ENCODE results near the gene MYO18A.
"Not testable (repeated sequence)": the region's sequence is repeated elsewhere in the genome, so short reads cannot be mapped to it uniquely, and the experiment has no call there.

The MYO18A gene

GRCh38 chr17:29180034-29180787 is at the start of gene MYO18A:
Gene MYO18A (minus strand): TSS chr17:29180398. CDS start chr17:29166940, 13,458 bp downstream.
- peak; percentile 78 for DNase-seq (ENCODE audit: low spot score)
- Mint-ChIP-seq H3K27me3 (ENCODE audit: low read depth) (peaks cover 13% of the 10 kb centered on the region), H3K27ac (no peak within 1 kb of the TSS), H3K4me1 (ENCODE audit: low read depth) (peaks cover 26% of the 10 kb centered on the region), H3K4me3 (peak within 1 kb of the TSS; percentile 56), H3K36me3 (ENCODE audit: low read depth) (no peaks in the 10 kb centered on the region), H3K9me3 (no peaks in the 10 kb centered on the region)

- Mint-ChIP-seq H3K4me1 (ENCODE audit: low read depth) (no peaks in the 10 kb centered on the region), H3K27ac (peak overlapping the region; percentile 4), H3K36me3 (ENCODE audit: low read depth) (no peaks in the 10 kb centered on the region), H3K4me3 (no peak overlapping the region), H3K9me3 (no peaks in the 10 kb centered on the region), H3K27me3 (ENCODE audit: low read depth) (peaks cover 5% of the 10 kb centered on the region)
- no peak for DNase-seq (ENCODE audit: low spot score)
Measured at GRCh38 chr17:29225396-29225795, 45.2 kb upstream of the MYO18A start.

- H3K4me1 Mint-ChIP-seq (ENCODE audit: low read depth); DNase-seq (ENCODE audit: low spot score); H3K36me3 Mint-ChIP-seq (ENCODE audit: low read depth); H3K27ac Mint-ChIP-seq; H3K4me3 Mint-ChIP-seq; H3K9me3 Mint-ChIP-seq; H3K27me3 Mint-ChIP-seq (ENCODE audit: low read depth): not testable (repeated sequence)
Measured at GRCh38 chr17:29221338-29221737, 41.1 kb upstream of the MYO18A start.

- Mint-ChIP-seq H3K4me1 (ENCODE audit: low read depth) (peaks cover 8% of the 10 kb centered on the region), H3K27me3 (ENCODE audit: low read depth) (no peaks in the 10 kb centered on the region), H3K9me3 (no peaks in the 10 kb centered on the region), H3K27ac (no peak overlapping the region), H3K36me3 (ENCODE audit: low read depth) (no peaks in the 10 kb centered on the region), H3K4me3 (no peak overlapping the region)
- peak; percentile 63 for DNase-seq (ENCODE audit: low spot score)
Measured at GRCh38 chr17:29219378-29220047, 39.3 kb upstream of the MYO18A start.

GRCh38 chr17:29216856-29217255 is 36.7 kb upstream of the MYO18A start:
- no peaks in the 10 kb centered on the region for H3K27me3 Mint-ChIP-seq (ENCODE audit: low read depth)
- no peak for DNase-seq (ENCODE audit: low spot score)
- H3K4me3 Mint-ChIP-seq = no peak overlapping the region
- peaks cover 8% of the 10 kb centered on the region for H3K4me1 Mint-ChIP-seq (ENCODE audit: low read depth)
- H3K36me3 Mint-ChIP-seq (ENCODE audit: low read depth) = no peaks in the 10 kb centered on the region
- H3K27ac Mint-ChIP-seq = no peak overlapping the region
- H3K9me3 Mint-ChIP-seq = no peaks in the 10 kb centered on the region

GRCh38 chr17:29216181-29216580 is 36.0 kb upstream of the MYO18A start:
- Mint-ChIP-seq H3K27ac (no peak overlapping the region), H3K4me1 (ENCODE audit: low read depth) (peaks cover 8% of the 10 kb centered on the region), H3K4me3 (no peak overlapping the region), H3K9me3 (no peaks in the 10 kb centered on the region), H3K27me3 (ENCODE audit: low read depth) (no peaks in the 10 kb centered on the region), H3K36me3 (ENCODE audit: low read depth) (no peaks in the 10 kb centered on the region)
- no peak for DNase-seq (ENCODE audit: low spot score)

- Mint-ChIP-seq H3K27me3 (ENCODE audit: low read depth) (no peaks in the 10 kb centered on the region), H3K9me3 (no peaks in the 10 kb centered on the region), H3K27ac (no peak overlapping the region), H3K4me1 (ENCODE audit: low read depth) (peaks cover 8% of the 10 kb centered on the region), H3K36me3 (ENCODE audit: low read depth) (no peaks in the 10 kb centered on the region), H3K4me3 (no peak overlapping the region)
- no peak for DNase-seq (ENCODE audit: low spot score)
Measured at GRCh38 chr17:29215717-29216116, 35.5 kb upstream of the MYO18A start.

GRCh38 chr17:29215174-29215573 is 35.0 kb upstream of the MYO18A start:
- Mint-ChIP-seq H3K27ac (no peak overlapping the region), H3K4me3 (no peak overlapping the region), H3K4me1 (ENCODE audit: low read depth) (peaks cover 8% of the 10 kb centered on the region), H3K36me3 (ENCODE audit: low read depth) (no peaks in the 10 kb centered on the region), H3K9me3 (no peaks in the 10 kb centered on the region), H3K27me3 (ENCODE audit: low read depth) (no peaks in the 10 kb centered on the region)
- DNase-seq (ENCODE audit: low spot score) = no peak

GRCh38 chr17:29214215-29215146 is 34.3 kb upstream of the MYO18A start:
- H3K4me1 Mint-ChIP-seq (ENCODE audit: low read depth) = peaks cover 5% of the 10 kb centered on the region
- H3K36me3 Mint-ChIP-seq (ENCODE audit: low read depth) = no peaks in the 10 kb centered on the region
- no peaks in the 10 kb centered on the region for H3K9me3 Mint-ChIP-seq
- DNase-seq (ENCODE audit: low spot score) = no peak
- no peak overlapping the region for H3K4me3 Mint-ChIP-seq
- H3K27me3 Mint-ChIP-seq (ENCODE audit: low read depth) = no peaks in the 10 kb centered on the region
- no peak overlapping the region for H3K27ac Mint-ChIP-seq

- Mint-ChIP-seq H3K4me3 (no peak overlapping the region), H3K27me3 (ENCODE audit: low read depth) (peaks cover 5% of the 10 kb centered on the region), H3K36me3 (ENCODE audit: low read depth) (no peaks in the 10 kb centered on the region), H3K4me1 (ENCODE audit: low read depth) (no peaks in the 10 kb centered on the region), H3K9me3 (no peaks in the 10 kb centered on the region), H3K27ac (no peak overlapping the region)
- DNase-seq (ENCODE audit: low spot score) = no peak
Measured at GRCh38 chr17:29212681-29213121, 32.5 kb upstream of the MYO18A start.

- no peak overlapping the region for H3K4me3 Mint-ChIP-seq
- no peaks in the 10 kb centered on the region for H3K36me3 Mint-ChIP-seq (ENCODE audit: low read depth)
- no peaks in the 10 kb centered on the region for H3K9me3 Mint-ChIP-seq
- peaks cover 7% of the 10 kb centered on the region for H3K27me3 Mint-ChIP-seq (ENCODE audit: low read depth)
- no peaks in the 10 kb centered on the region for H3K4me1 Mint-ChIP-seq (ENCODE audit: low read depth)
- H3K27ac Mint-ChIP-seq = no peak overlapping the region
- DNase-seq (ENCODE audit: low spot score) = no peak
Measured at GRCh38 chr17:29212094-29212631, 32.0 kb upstream of the MYO18A start.

GRCh38 chr17:29210879-29211278 is 30.7 kb upstream of the MYO18A start:
- H3K4me1 Mint-ChIP-seq (ENCODE audit: low read depth) = no peaks in the 10 kb centered on the region
- no peak for DNase-seq (ENCODE audit: low spot score)
- peaks cover 7% of the 10 kb centered on the region for H3K27me3 Mint-ChIP-seq (ENCODE audit: low read depth)
- H3K9me3 Mint-ChIP-seq = no peaks in the 10 kb centered on the region
- no peak overlapping the region for H3K4me3 Mint-ChIP-seq
- H3K36me3 Mint-ChIP-seq (ENCODE audit: low read depth) = no peaks in the 10 kb centered on the region
- H3K27ac Mint-ChIP-seq = no peak overlapping the region

- Mint-ChIP-seq H3K27me3 (ENCODE audit: low read depth) (peaks cover 13% of the 10 kb centered on the region), H3K4me1 (ENCODE audit: low read depth) (no peaks in the 10 kb centered on the region), H3K4me3 (no peak overlapping the region), H3K36me3 (ENCODE audit: low read depth) (no peaks in the 10 kb centered on the region), H3K27ac (no peak overlapping the region), H3K9me3 (no peaks in the 10 kb centered on the region)
- no peak for DNase-seq (ENCODE audit: low spot score)
Measured at GRCh38 chr17:29209073-29209472, 28.9 kb upstream of the MYO18A start.
